MM.1S (cell line): ENCODE data around the gene SECTM1.
A peak's percentile ranks its signal among the peaks of the same experiment; 100 is the strongest.

Source experiments
- DNase-seq: peaks from one replicate; pipeline ENCODE4 v3.0.0-alpha.2; 2015
- H2AFZ ChIP-seq: fragments of 300-600 bp; sonication (generic); 2 replicates; pipeline ENCODE4 v1.6.0; 2016; ENCODE audit warnings: antibody characterized with exemption, low read length
- H3F3A ChIP-seq: fragments of 300-600 bp; sonication (generic); 2 replicates; pipeline ENCODE4 v1.6.1; 2016; ENCODE audit warnings: mild to moderate bottlenecking, antibody characterized with exemption, low read length, moderate library complexity, mixed read lengths; ENCODE audit not compliant: insufficient read depth
- H3K27ac ChIP-seq: fragments of 300-600 bp; sonication (generic); 2 replicates; pipeline ENCODE4 v1.5.1; 2016; ENCODE audit warnings: mild to moderate bottlenecking, low read length
- H3K27me3 ChIP-seq: fragments of 300-600 bp; sonication (generic); replicated peaks from 2 replicates; pipeline ENCODE4 v1.6.0; 2016; ENCODE audit warnings: low read length; ENCODE audit not compliant: insufficient read depth
- H3K36me3 ChIP-seq: fragments of 300-600 bp; sonication (generic); replicated peaks from 2 replicates; pipeline ENCODE4 v1.6.1; 2016; ENCODE audit warnings: mild to moderate bottlenecking, low read length, mixed read lengths; ENCODE audit not compliant: insufficient read depth
- H3K4me1 ChIP-seq: fragments of 300-600 bp; sonication (generic); 2 replicates; pipeline ENCODE4 v1.6.1; 2016; ENCODE audit warnings: low read length, mixed read lengths
- H3K4me2 ChIP-seq: fragments of 300-600 bp; sonication (generic); 2 replicates; pipeline ENCODE4 v1.6.0; 2016; ENCODE audit warnings: low read depth, low read length
- H3K4me3 ChIP-seq: fragments of 300-600 bp; sonication (generic); 2 replicates; pipeline ENCODE4 v1.5.1; 2016; ENCODE audit warnings: low read length, mixed read lengths
- H3K79me2 ChIP-seq: fragments of 300-600 bp; sonication (generic); 2 replicates; pipeline ENCODE4 v1.6.1; 2016; ENCODE audit warnings: mixed run types, low read length, mixed read lengths
- H3K9ac ChIP-seq: fragments of 300-600 bp; sonication (generic); 2 replicates; pipeline ENCODE4 v1.6.1; 2016; ENCODE audit warnings: low read length, mixed read lengths
- H3K9me2 ChIP-seq: fragments of 300-600 bp; sonication (generic); replicated peaks from 2 replicates; pipeline ENCODE4 v1.6.1; 2016; ENCODE audit warnings: mild to moderate bottlenecking, low read length, mixed read lengths; ENCODE audit not compliant: insufficient read depth
- H3K9me3 ChIP-seq: fragments of 300-600 bp; sonication (generic); replicated peaks from 2 replicates; pipeline ENCODE4 v1.6.1; 2016; ENCODE audit warnings: mild to moderate bottlenecking, low read length, mixed read lengths; ENCODE audit not compliant: insufficient read depth
- H4K20me1 ChIP-seq: fragments of 300-600 bp; sonication (generic); 2 replicates; pipeline ENCODE4 v1.6.1; 2016; ENCODE audit warnings: mild to moderate bottlenecking, low read length, moderate library complexity, mixed read lengths; ENCODE audit not compliant: insufficient read depth
- CTCF ChIP-seq: fragments of 300-600 bp; sonication (generic); IDR thresholded peaks from 2 replicates; pipeline ENCODE4 v1.5.1; 2016; ENCODE audit warnings: antibody characterized with exemption, low read length, mixed read lengths
- EZH2 ChIP-seq: fragments of 300-600 bp; sonication (generic); optimal IDR thresholded peaks from 2 replicates; pipeline ENCODE3; 2017; ENCODE audit warnings: low read depth, mild to moderate bottlenecking, antibody characterized with exemption, low read length, mixed read lengths
- EZH2phosphoT487 ChIP-seq: fragments of 300-600 bp; sonication (generic); IDR thresholded peaks from 2 replicates; pipeline ENCODE4 v1.6.1; 2018; ENCODE audit warnings: antibody characterized with exemption, low read length

Gene SECTM1

GRCh38 chr17:82300228-82300627 lies 33.3 kb downstream of the SECTM1 start:
- Histone ChIP-seq H3F3A (peaks cover 33% of the 10 kb centered on the region), H3K27ac (no peak overlapping the region), H3K9ac (no peak overlapping the region), H3K4me1 (peaks cover 23% of the 10 kb centered on the region), H3K4me2 (no peak overlapping the region), H3K36me3 (no peaks in the 10 kb centered on the region), H2AFZ (no peak overlapping the region), H3K9me2 (no peaks in the 10 kb centered on the region), H4K20me1 (no peaks in the 10 kb centered on the region), H3K79me2 (no peaks in the 10 kb centered on the region), H3K4me3 (no peak overlapping the region), H3K27me3 (no peaks in the 10 kb centered on the region), H3K9me3 (no peaks in the 10 kb centered on the region)
- DNase-seq = no peak
- TF ChIP-seq EZH2 (no peak), EZH2phosphoT487 (no peak), CTCF (no peak)

- no peak for DNase-seq
- TF ChIP-seq CTCF = no peak
- no peak for TF ChIP-seq EZH2
- no peak for TF ChIP-seq EZH2phosphoT487
- no peak overlapping the region for H3K4me2 ChIP-seq
Observed at GRCh38 chr17:82299452-82299851, 34.1 kb downstream of the SECTM1 start.

GRCh38 chr17:82298538-82299421 lies 34.8 kb downstream of the SECTM1 start:
- DNase-seq = no peak
- Histone ChIP-seq H3K27ac (peak overlapping the region; percentile 87), H3K4me3 (peak overlapping the region; percentile 75), H3K4me1 (peaks cover 23% of the 10 kb centered on the region), H3K36me3 (no peaks in the 10 kb centered on the region), H3K9me2 (no peaks in the 10 kb centered on the region), H3K4me2 (peak overlapping the region; percentile 94), H2AFZ (peak overlapping the region; percentile 68; the same call in 1 of the 2 replicates), H3F3A (peaks cover 42% of the 10 kb centered on the region), H3K9me3 (no peaks in the 10 kb centered on the region), H3K79me2 (no peaks in the 10 kb centered on the region), H3K27me3 (no peaks in the 10 kb centered on the region), H4K20me1 (no peaks in the 10 kb centered on the region), H3K9ac (peak overlapping the region; percentile 98)
- TF ChIP-seq CTCF (no peak), EZH2 (no peak), EZH2phosphoT487 (no peak)

More at GRCh38 chr17:82299452-82299851, 34.1 kb downstream of the SECTM1 start:
- Histone ChIP-seq H3K27me3 (no peaks in the 10 kb centered on the region), H3K27ac (no peak overlapping the region), H3K4me1 (peaks cover 23% of the 10 kb centered on the region), H3K9me2 (no peaks in the 10 kb centered on the region), H4K20me1 (no peaks in the 10 kb centered on the region), H3K79me2 (no peaks in the 10 kb centered on the region), H3K4me3 (no peak overlapping the region), H2AFZ (no peak overlapping the region), H3K9me3 (no peaks in the 10 kb centered on the region), H3K36me3 (no peaks in the 10 kb centered on the region), H3F3A (peaks cover 35% of the 10 kb centered on the region), H3K9ac (no peak overlapping the region)
